Osteocyte (in vitro differentiated cells): ENCODE data around the gene TXNDC11. TPM values are rescaled to one million over a fixed set of nuclear protein-coding genes. Genes with fewer than 3 reads are reported as not detected.

ENCODE experiments used
- DNase-seq: peaks from one replicate; pipeline ENCODE4 v3.0.0; 2021; ENCODE audit warnings: mixed read lengths; ENCODE audit not compliant: unreplicated experiment; ENCODE audit errors: extremely low spot score
- H3K27ac Mint-ChIP-seq: one replicate; pipeline ENCODE4 v1.8.0; 2021; ENCODE audit warnings: mild to moderate bottlenecking, mixed read lengths; ENCODE audit not compliant: unreplicated experiment
- H3K27me3 Mint-ChIP-seq: one replicate; pipeline ENCODE4 v1.8.0; 2021; ENCODE audit warnings: mixed read lengths; ENCODE audit not compliant: unreplicated experiment
- H3K36me3 Mint-ChIP-seq: one replicate; pipeline ENCODE4 v1.8.0; 2021; ENCODE audit warnings: mixed read lengths; ENCODE audit not compliant: unreplicated experiment
- H3K4me1 Mint-ChIP-seq: one replicate; pipeline ENCODE4 v1.8.0; 2021; ENCODE audit warnings: mixed read lengths; ENCODE audit not compliant: unreplicated experiment
- H3K4me3 Mint-ChIP-seq: one replicate; pipeline ENCODE4 v1.8.0; 2021; ENCODE audit warnings: mild to moderate bottlenecking, moderate library complexity, mixed read lengths; ENCODE audit not compliant: unreplicated experiment
- H3K9me3 Mint-ChIP-seq: one replicate; pipeline ENCODE4 v1.8.0; 2021; ENCODE audit warnings: mixed read lengths; ENCODE audit not compliant: unreplicated experiment
- total RNA-seq: library from RNA; stranded (reverse); gene quantifications from 2 replicates; pipeline ENCODE4 v1.2.1, GENCODE V29; 2021
- TF ChIP-seq, protein P1 (sequence below): fragments of 200-600 bp; sonication (generic); IDR thresholded peaks from 2 replicates; pipeline ENCODE4 v1.5.0; 2021; ENCODE audit warnings: antibody characterized with exemption, mild to moderate bottlenecking, moderate library complexity

The TXNDC11 gene
- total RNA-seq, 1 donor from 2014 or later = 31.9 TPM

DNA sequence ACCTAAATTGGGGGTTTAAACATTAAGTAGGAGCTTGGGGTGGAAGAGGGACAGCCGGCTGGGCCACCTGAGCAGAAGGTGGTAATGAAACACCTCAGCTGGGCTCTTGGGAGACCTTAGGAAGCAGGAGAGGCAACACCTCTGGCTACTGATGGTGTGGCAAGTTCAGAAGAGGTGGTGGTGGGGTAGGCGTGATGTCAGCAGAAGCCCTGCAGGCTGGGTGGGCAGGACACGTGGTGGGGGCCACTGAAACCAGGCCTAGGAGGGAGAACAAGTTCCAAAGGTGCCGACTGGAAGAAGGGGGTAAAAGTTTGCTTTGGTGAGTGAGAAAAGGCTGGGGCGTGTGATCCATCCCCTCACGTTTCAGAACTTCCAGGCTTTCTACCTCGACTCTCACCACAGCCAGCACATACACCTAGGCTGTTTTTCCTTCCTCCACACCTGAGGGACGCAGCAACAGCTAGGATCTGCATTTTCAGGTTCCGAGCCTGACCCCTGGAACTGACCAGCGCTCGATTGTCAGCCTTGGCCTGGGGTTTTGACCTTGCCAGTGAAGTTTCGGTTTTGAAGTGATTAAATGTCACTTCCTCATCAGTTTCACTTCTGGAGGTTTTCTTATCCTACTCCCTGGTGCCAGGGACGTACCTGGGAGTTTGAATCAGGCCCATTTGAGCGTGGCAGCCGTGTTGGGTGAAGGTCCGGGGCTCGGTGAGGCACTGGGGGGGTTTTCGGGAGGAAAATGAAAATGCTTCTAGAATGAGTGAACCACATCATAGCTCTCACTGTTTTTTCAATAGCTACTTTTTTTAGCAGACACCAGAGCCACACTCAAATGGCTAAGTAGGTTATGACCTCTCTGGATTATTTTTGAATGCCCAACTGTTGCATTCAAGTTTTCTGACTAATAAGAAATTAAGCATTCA is 64.4 kb downstream of the TXNDC11 start:
- no peak for DNase-seq
- TF ChIP-seq, protein P1, sequence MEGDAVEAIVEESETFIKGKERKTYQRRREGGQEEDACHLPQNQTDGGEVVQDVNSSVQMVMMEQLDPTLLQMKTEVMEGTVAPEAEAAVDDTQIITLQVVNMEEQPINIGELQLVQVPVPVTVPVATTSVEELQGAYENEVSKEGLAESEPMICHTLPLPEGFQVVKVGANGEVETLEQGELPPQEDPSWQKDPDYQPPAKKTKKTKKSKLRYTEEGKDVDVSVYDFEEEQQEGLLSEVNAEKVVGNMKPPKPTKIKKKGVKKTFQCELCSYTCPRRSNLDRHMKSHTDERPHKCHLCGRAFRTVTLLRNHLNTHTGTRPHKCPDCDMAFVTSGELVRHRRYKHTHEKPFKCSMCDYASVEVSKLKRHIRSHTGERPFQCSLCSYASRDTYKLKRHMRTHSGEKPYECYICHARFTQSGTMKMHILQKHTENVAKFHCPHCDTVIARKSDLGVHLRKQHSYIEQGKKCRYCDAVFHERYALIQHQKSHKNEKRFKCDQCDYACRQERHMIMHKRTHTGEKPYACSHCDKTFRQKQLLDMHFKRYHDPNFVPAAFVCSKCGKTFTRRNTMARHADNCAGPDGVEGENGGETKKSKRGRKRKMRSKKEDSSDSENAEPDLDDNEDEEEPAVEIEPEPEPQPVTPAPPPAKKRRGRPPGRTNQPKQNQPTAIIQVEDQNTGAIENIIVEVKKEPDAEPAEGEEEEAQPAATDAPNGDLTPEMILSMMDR = no peak
- Mint-ChIP-seq H3K4me1 (peaks cover 27% of the 10 kb centered on the region), H3K27me3 (no peaks in the 10 kb centered on the region), H3K9me3 (no peaks in the 10 kb centered on the region), H3K36me3 (peaks cover 30% of the 10 kb centered on the region), H3K4me3 (no peak overlapping the region), H3K27ac (no peak overlapping the region)

DNA sequence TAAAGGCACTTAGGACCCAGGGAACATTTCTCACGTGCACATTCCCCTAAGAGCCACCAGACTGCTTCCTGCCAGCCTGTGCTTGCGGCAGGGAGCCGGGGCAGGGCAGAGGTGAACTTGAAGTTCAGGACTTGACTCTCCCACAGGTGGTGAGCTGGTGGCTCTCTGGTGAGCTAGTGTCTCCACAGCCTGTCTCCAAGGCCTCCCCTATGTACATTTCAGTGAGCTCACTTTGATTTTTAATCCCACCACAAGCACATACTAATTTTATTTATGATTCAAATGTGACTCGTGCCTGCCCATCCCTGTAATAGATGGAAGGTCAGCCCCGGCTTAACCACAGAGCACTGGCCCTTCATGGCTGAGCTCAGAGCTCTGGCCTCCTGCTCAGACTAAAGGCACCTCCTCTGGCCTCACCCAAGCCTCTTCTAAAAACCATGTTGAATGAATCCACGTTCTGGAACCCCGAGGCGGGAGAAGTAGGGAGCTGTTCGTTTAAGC is 65.2 kb downstream of the TXNDC11 start:
- H3K36me3 Mint-ChIP-seq = peaks cover 24% of the 10 kb centered on the region
- no peak overlapping the region for H3K4me3 Mint-ChIP-seq

DNA sequence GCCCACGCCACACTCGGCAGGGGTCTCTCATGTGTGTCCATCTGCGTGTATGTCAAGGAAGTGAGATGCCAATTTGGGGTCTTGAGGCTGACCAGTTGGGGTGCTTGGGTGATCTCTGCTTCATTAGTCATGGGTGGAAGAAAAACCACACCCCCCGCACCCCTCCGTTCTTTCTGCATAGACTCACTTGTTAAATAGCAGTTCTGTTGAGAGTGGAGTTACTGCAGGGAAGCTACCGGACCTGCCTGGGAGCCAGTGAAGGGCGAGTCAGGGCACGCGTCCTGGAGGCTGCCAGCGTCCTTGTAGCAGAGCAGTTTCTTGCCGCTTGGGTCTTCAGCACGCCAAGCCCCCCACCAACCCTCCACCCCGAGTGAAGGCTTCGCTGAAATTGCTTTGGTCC is 65.9 kb downstream of the TXNDC11 start:
- no peaks in the 10 kb centered on the region for H3K27me3 Mint-ChIP-seq
- peaks cover 27% of the 10 kb centered on the region for H3K36me3 Mint-ChIP-seq
- DNase-seq = no peak
- peaks cover 20% of the 10 kb centered on the region for H3K4me1 Mint-ChIP-seq
- H3K27ac Mint-ChIP-seq = no peak overlapping the region
- no peaks in the 10 kb centered on the region for H3K9me3 Mint-ChIP-seq
- TF ChIP-seq, protein P1 = no peak
- H3K4me3 Mint-ChIP-seq = no peak overlapping the region

More for the DNA sequence above, 65.2 kb downstream of the TXNDC11 start:
- Mint-ChIP-seq H3K27me3 (no peaks in the 10 kb centered on the region), H3K9me3 (no peaks in the 10 kb centered on the region), H3K27ac (no peak overlapping the region), H3K4me1 (peaks cover 20% of the 10 kb centered on the region)
- TF ChIP-seq, protein P1 = no peak
- DNase-seq = no peak

DNA sequence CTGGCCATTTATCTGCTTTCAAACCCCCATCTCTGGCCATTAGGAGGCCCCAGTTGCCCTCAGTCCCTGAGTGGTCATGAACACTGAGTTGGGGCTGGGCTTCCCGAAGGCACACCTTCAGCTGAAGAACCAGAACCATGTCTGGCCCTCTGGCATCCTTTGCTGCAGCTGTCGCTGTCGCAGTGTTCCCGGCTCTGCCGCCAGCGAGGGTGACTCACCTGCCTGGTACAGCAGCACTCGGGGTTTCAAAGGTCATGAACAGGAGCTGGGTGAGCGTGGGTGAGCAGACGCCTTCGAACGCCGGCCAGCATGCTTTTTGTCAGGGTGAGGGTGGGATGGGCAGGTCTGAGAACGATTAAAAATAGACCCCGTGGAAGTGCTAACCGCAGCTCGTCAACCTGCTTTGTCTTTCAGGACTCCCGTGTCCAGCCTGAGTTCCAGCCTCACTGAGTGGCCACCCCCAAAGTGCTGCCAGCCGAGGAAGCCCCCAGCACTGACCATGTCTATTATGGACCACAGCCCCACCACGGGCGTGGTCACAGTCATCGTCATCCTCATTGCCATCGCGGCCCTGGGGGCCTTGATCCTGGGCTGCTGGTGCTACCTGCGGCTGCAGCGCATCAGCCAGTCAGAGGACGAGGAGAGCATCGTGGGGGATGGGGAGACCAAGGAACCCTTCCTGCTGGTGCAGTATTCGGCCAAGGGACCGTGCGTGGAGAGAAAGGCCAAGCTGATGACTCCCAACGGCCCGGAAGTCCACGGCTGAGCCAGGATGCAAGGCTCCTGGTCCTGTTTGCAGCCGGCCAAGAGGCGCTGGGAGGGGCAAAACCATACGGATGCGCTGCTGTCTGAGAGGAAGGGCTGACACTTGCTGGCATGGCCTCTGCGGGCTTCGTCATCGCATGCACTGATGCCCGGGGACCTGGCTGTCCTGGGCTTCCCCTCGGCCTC is 66.8 kb downstream of the TXNDC11 start:
- H3K27ac Mint-ChIP-seq = no peak overlapping the region
- no peak for DNase-seq
- peaks cover 25% of the 10 kb centered on the region for H3K36me3 Mint-ChIP-seq
- TF ChIP-seq, protein P1 = no peak
- H3K9me3 Mint-ChIP-seq = no peaks in the 10 kb centered on the region
- H3K4me1 Mint-ChIP-seq = peaks cover 23% of the 10 kb centered on the region
- no peak overlapping the region for H3K4me3 Mint-ChIP-seq
- H3K27me3 Mint-ChIP-seq = no peaks in the 10 kb centered on the region
